Neural cell (in vitro differentiated cells): ENCODE results near the gene COPZ1. TPM values are rescaled to one million over a fixed set of nuclear protein-coding genes. Genes with fewer than 3 reads are reported as not detected.

Experiments
- H2AFZ ChIP-seq: fragments of 200-600, 300-800 bp; sonication (generic), shearing (Covaris generic); 2 replicates; pipeline ENCODE4 v1.6.0; 2014; ENCODE audit warnings: low read depth, mild to moderate bottlenecking, antibody characterized with exemption, low read length, moderate library complexity
- H3F3A ChIP-seq: fragments of 200-600 bp; shearing (Covaris generic); 2 replicates; pipeline ENCODE4 v1.6.1; 2016; ENCODE audit warnings: mild to moderate bottlenecking, moderate library complexity, mixed read lengths, antibody characterized with exemption, low read length; ENCODE audit not compliant: insufficient read depth, poor library complexity, severe bottlenecking
- H3K27ac ChIP-seq: fragments of 200-600, 300-800 bp; sonication (generic), shearing (Covaris generic); 2 replicates; pipeline ENCODE4 v1.5.1; 2014; ENCODE audit warnings: mild to moderate bottlenecking, low read length, moderate library complexity
- H3K27me3 ChIP-seq: fragments of 300-800, 200-600 bp; sonication (generic), shearing (Covaris generic); 2 replicates; pipeline ENCODE4 v1.6.0; 2014; ENCODE audit warnings: mild to moderate bottlenecking, low read depth, low read length, moderate library complexity; ENCODE audit not compliant: insufficient read depth
- H3K36me3 ChIP-seq: fragments of 300-800, 200-600 bp; sonication (generic), shearing (Covaris generic); 2 replicates; pipeline ENCODE4 v1.5.1; 2014; ENCODE audit warnings: mild to moderate bottlenecking, antibody characterized with exemption, low read length, moderate library complexity; ENCODE audit not compliant: insufficient read depth
- H3K4me2 ChIP-seq: fragments of 300-800, 200-600 bp; sonication (generic), shearing (Covaris generic); 2 replicates; pipeline ENCODE4 v1.6.0; 2014; ENCODE audit warnings: mild to moderate bottlenecking, low read length
- H3K4me3 ChIP-seq: fragments of 300-800, 200-600 bp; sonication (generic), shearing (Covaris generic); 2 replicates; pipeline ENCODE4 v1.5.1; 2014; ENCODE audit warnings: mild to moderate bottlenecking, low read length, moderate library complexity
- H3K79me2 ChIP-seq: fragments of 200-600 bp; shearing (Covaris generic); replicated peaks from 2 replicates; pipeline ENCODE4 v1.6.0; 2014; ENCODE audit warnings: mild to moderate bottlenecking, low read length, moderate library complexity; ENCODE audit not compliant: insufficient read depth
- H3K9ac ChIP-seq: fragments of 300-800, 200-600 bp; sonication (generic), shearing (Covaris generic); 2 replicates; pipeline ENCODE4 v1.6.1; 2016; ENCODE audit warnings: mild to moderate bottlenecking, low read length, mixed read lengths
- H3K9me2 ChIP-seq: fragments of 200-600 bp; shearing (Covaris generic); 2 replicates; pipeline ENCODE4 v1.6.1; 2016; ENCODE audit warnings: mild to moderate bottlenecking, low read length, mixed read lengths; ENCODE audit not compliant: insufficient read depth
- H3K9me3 ChIP-seq: fragments of 200-600, 300-800 bp; sonication (generic), shearing (Covaris generic); 2 replicates; pipeline ENCODE4 v1.6.1; 2016; ENCODE audit warnings: mild to moderate bottlenecking, mixed run types, low read length, moderate library complexity, mixed read lengths
- H4K20me1 ChIP-seq: fragments of 200-600 bp; shearing (Covaris generic); 2 replicates; pipeline ENCODE4 v1.6.1; 2016; ENCODE audit warnings: mild to moderate bottlenecking, mixed run types; ENCODE audit not compliant: insufficient read depth
- EP300 ChIP-seq: fragments of 450-650 bp; conservative IDR thresholded peaks from 2 replicates; pipeline ENCODE4 v1.6.1; 2014; ENCODE audit warnings: antibody characterized with exemption, mild to moderate bottlenecking, moderate library complexity; ENCODE audit not compliant: poor library complexity, severe bottlenecking
- EZH2 ChIP-seq: fragments of 200-600, 300-800 bp; shearing (Covaris generic), sonication (generic); IDR thresholded peaks from 2 replicates; pipeline ENCODE4 v1.6.1; 2014; ENCODE audit warnings: antibody characterized with exemption, low read length, borderline replicate concordance, mild to moderate bottlenecking; ENCODE audit not compliant: insufficient read depth, poor library complexity, severe bottlenecking
- MXI1 ChIP-seq: fragments of 450-650 bp; conservative IDR thresholded peaks from 2 replicates; pipeline ENCODE4 v1.6.1; 2014; ENCODE audit warnings: antibody characterized with exemption, mild to moderate bottlenecking; ENCODE audit not compliant: poor library complexity, severe bottlenecking
- POLR2AphosphoS5 ChIP-seq: IDR thresholded peaks from 2 replicates; pipeline ENCODE4 v1.6.1; 2012
- RAD21 ChIP-seq: fragments of 450-650 bp; conservative IDR thresholded peaks from 2 replicates; pipeline ENCODE4 v1.6.1; 2014; ENCODE audit warnings: antibody characterized with exemption, mild to moderate bottlenecking, moderate library complexity
- REST ChIP-seq: IDR thresholded peaks from 2 replicates; pipeline ENCODE4 v1.6.1; 2012; ENCODE audit warnings: borderline replicate concordance
- SMC3 ChIP-seq: fragments of 450-650 bp; conservative IDR thresholded peaks from 2 replicates; pipeline ENCODE4 v1.6.1; 2014; ENCODE audit warnings: antibody characterized with exemption, mild to moderate bottlenecking, moderate library complexity; ENCODE audit not compliant: poor library complexity
- TAF1 ChIP-seq: IDR thresholded peaks from 2 replicates; pipeline ENCODE4 v1.6.1; 2012; ENCODE audit warnings: low read depth
- polyA plus RNA-seq: library from polyadenylated mRNA; depleted of rRNA; stranded (reverse); fragments of >200 nt; gene quantifications from 2 replicates; pipeline ENCODE4 v1.2.3, GENCODE V29; 2014
- TF ChIP-seq, protein P1 (sequence below): fragments of 450-650 bp; IDR thresholded peaks from 2 replicates; pipeline ENCODE4 v1.5.1; 2014; ENCODE audit warnings: antibody characterized with exemption, mild to moderate bottlenecking, moderate library complexity; ENCODE audit not compliant: poor library complexity, severe bottlenecking

COPZ1 gene
- polyA plus RNA-seq, 1 donor from 2014 or later: 192 TPM

DNA sequence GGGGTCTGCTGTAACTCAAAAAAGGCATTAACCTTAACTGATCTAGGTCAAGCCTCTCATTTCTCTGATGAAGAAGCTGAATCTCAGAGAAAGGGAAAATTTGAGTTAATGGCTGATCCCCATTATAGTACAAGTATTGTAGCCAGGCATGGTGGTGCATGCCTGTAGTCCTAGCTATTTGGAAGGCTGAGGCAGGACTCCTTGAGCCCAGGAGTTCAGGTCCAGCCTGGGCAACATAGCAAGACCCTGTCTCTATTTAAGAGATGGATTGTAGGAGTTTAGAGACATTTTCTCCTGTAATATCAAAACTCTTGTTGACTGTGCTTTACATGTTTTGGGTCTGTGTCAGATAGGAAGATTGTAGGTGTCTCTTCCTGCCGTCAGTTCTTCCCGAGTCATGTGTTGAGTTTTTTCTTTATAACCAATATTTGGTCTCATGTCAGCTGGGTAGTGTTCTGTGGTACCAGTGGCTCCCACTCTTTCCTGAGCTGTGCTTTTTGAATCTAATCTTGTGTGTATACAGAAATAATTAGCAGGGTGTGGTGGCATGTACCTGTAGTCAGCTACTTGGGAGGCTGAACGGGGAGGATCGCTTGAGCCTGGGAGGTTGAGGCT is 8.6 kb downstream of the COPZ1 start:
- H3K9ac ChIP-seq: no peak overlapping the region
- no peak overlapping the region for H2AFZ ChIP-seq
- H3K4me3 ChIP-seq: no peak overlapping the region
- no peaks in the 10 kb centered on the region for H4K20me1 ChIP-seq
- no peak overlapping the region for H3K4me2 ChIP-seq
- peaks cover 11% of the 10 kb centered on the region for H3K79me2 ChIP-seq
- H3K27ac ChIP-seq: no peak overlapping the region
- no peaks in the 10 kb centered on the region for H3F3A ChIP-seq
- no peaks in the 10 kb centered on the region for H3K9me2 ChIP-seq
- H3K9me3 ChIP-seq: no peaks in the 10 kb centered on the region
- H3K27me3 ChIP-seq: no peaks in the 10 kb centered on the region
- TF ChIP-seq MXI1: no peak
- TF ChIP-seq POLR2AphosphoS5: no peak
- no peak for TF ChIP-seq SMC3
- TF ChIP-seq RAD21: no peak
- no peak for TF ChIP-seq REST
- no peak for TF ChIP-seq TAF1
- no peak for TF ChIP-seq EP300
- TF ChIP-seq EZH2: no peak
- TF ChIP-seq, protein P1, sequence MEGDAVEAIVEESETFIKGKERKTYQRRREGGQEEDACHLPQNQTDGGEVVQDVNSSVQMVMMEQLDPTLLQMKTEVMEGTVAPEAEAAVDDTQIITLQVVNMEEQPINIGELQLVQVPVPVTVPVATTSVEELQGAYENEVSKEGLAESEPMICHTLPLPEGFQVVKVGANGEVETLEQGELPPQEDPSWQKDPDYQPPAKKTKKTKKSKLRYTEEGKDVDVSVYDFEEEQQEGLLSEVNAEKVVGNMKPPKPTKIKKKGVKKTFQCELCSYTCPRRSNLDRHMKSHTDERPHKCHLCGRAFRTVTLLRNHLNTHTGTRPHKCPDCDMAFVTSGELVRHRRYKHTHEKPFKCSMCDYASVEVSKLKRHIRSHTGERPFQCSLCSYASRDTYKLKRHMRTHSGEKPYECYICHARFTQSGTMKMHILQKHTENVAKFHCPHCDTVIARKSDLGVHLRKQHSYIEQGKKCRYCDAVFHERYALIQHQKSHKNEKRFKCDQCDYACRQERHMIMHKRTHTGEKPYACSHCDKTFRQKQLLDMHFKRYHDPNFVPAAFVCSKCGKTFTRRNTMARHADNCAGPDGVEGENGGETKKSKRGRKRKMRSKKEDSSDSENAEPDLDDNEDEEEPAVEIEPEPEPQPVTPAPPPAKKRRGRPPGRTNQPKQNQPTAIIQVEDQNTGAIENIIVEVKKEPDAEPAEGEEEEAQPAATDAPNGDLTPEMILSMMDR: no peak
- no peaks in the 10 kb centered on the region for H3K36me3 ChIP-seq

- no peak overlapping the region for H3K9ac ChIP-seq
- H3K27me3 ChIP-seq: no peaks in the 10 kb centered on the region
- H3K4me2 ChIP-seq: no peak overlapping the region
- H2AFZ ChIP-seq: no peak overlapping the region
- TF ChIP-seq MXI1 (no peak), RAD21 (no peak), EP300 (no peak), REST (no peak), TAF1 (no peak), POLR2AphosphoS5 (no peak), SMC3 (no peak), EZH2 (no peak)
- TF ChIP-seq, protein P1: no peak
- H3K4me3 ChIP-seq: no peak overlapping the region
- H3K79me2 ChIP-seq: no peaks in the 10 kb centered on the region
- H3F3A ChIP-seq: no peaks in the 10 kb centered on the region
- no peaks in the 10 kb centered on the region for H3K36me3 ChIP-seq
- no peaks in the 10 kb centered on the region for H3K9me3 ChIP-seq
- H3K9me2 ChIP-seq: no peaks in the 10 kb centered on the region
- no peak overlapping the region for H3K27ac ChIP-seq
- H4K20me1 ChIP-seq: no peaks in the 10 kb centered on the region
Observed at GRCh38 chr12:54337280-54337842, 12.4 kb downstream of the COPZ1 start.
